Rectal smooth muscle tissue (tissue), 1 donor: ENCODE results near the gene RRH.

Experiments used
- H3K27ac ChIP-seq: one replicate; pipeline ENCODE4 v1.7.0; 2013; ENCODE audit warnings: low read depth, low read length, inconsistent platforms
- H3K27me3 ChIP-seq: one replicate; pipeline ENCODE4 v1.7.0; 2013; ENCODE audit warnings: low read length; ENCODE audit not compliant: control insufficient read depth, insufficient read depth
- H3K36me3 ChIP-seq: one replicate; pipeline ENCODE4 v1.7.0; 2013; ENCODE audit warnings: low read length; ENCODE audit not compliant: control insufficient read depth, insufficient read depth
- H3K4me1 ChIP-seq: one replicate; pipeline ENCODE4 v1.7.0; 2013; ENCODE audit warnings: low read length; ENCODE audit not compliant: control insufficient read depth, insufficient read depth
- H3K4me3 ChIP-seq: one replicate; pipeline ENCODE4 v1.7.0; 2013; ENCODE audit warnings: low read length
- H3K9ac ChIP-seq: one replicate; pipeline ENCODE4 v1.7.0; 2013; ENCODE audit warnings: low read length

RRH gene

GRCh38 chr4:109815151-109816081 lies 12.4 kb upstream of the RRH start, which contains the start of gene GAR1:
GAR1 (plus strand) TSS chr4:109815762; CDS start chr4:109816165, 403 bp downstream.
- H3K9ac ChIP-seq = peak within 1 kb of the TSS; percentile 91
- H3K4me1 ChIP-seq = peaks cover 5% of the 10 kb centered on the region
- H3K27me3 ChIP-seq = no peaks in the 10 kb centered on the region
- H3K4me3 ChIP-seq = peak within 1 kb of the TSS; percentile 96
- no peaks in the 10 kb centered on the region for H3K36me3 ChIP-seq
- peak within 1 kb of the TSS; percentile 87 for H3K27ac ChIP-seq

GRCh38 chr4:109816082-109816442 lies 11.7 kb upstream of the RRH start:
- H3K4me3 ChIP-seq = peak overlapping the region; percentile 96
- peaks cover 5% of the 10 kb centered on the region for H3K4me1 ChIP-seq
- H3K27me3 ChIP-seq = no peaks in the 10 kb centered on the region
- peaks cover 5% of the 10 kb centered on the region for H3K36me3 ChIP-seq
- peak overlapping the region; percentile 91 for H3K9ac ChIP-seq
- H3K27ac ChIP-seq = peak overlapping the region; percentile 87

GRCh38 chr4:109816894-109817293 lies 10.9 kb upstream of the RRH start:
- peaks cover 5% of the 10 kb centered on the region for H3K36me3 ChIP-seq
- peaks cover 5% of the 10 kb centered on the region for H3K4me1 ChIP-seq
- no peak overlapping the region for H3K27ac ChIP-seq
- no peak overlapping the region for H3K4me3 ChIP-seq
- H3K27me3 ChIP-seq = no peaks in the 10 kb centered on the region
- H3K9ac ChIP-seq = no peak overlapping the region

GRCh38 chr4:109818268-109818667 lies 9.5 kb upstream of the RRH start:
- peaks cover 11% of the 10 kb centered on the region for H3K36me3 ChIP-seq
- H3K27ac ChIP-seq = no peak overlapping the region
- H3K9ac ChIP-seq = no peak overlapping the region
- H3K27me3 ChIP-seq = no peaks in the 10 kb centered on the region
- no peak overlapping the region for H3K4me3 ChIP-seq
- H3K4me1 ChIP-seq = peaks cover 5% of the 10 kb centered on the region

GRCh38 chr4:109820563-109820962 lies 7.2 kb upstream of the RRH start:
- Histone ChIP-seq H3K9ac (no peak overlapping the region), H3K27ac (no peak overlapping the region), H3K27me3 (no peaks in the 10 kb centered on the region), H3K4me3 (no peak overlapping the region), H3K4me1 (peaks cover 5% of the 10 kb centered on the region), H3K36me3 (peaks cover 13% of the 10 kb centered on the region)

- Histone ChIP-seq H3K27me3 (no peaks in the 10 kb centered on the region), H3K4me1 (peaks cover 5% of the 10 kb centered on the region), H3K27ac (no peak overlapping the region), H3K9ac (no peak overlapping the region), H3K36me3 (peaks cover 13% of the 10 kb centered on the region), H3K4me3 (no peak overlapping the region)
Observed at GRCh38 chr4:109821185-109821584, 6.6 kb upstream of the RRH start.

- peaks cover 8% of the 10 kb centered on the region for H3K36me3 ChIP-seq
- H3K9ac ChIP-seq = no peak overlapping the region
- no peaks in the 10 kb centered on the region for H3K27me3 ChIP-seq
- no peak overlapping the region for H3K4me3 ChIP-seq
- H3K4me1 ChIP-seq = no peaks in the 10 kb centered on the region
- H3K27ac ChIP-seq = no peak overlapping the region
Observed at GRCh38 chr4:109826719-109827118, 1.1 kb upstream of the RRH start.

- Histone ChIP-seq H3K9ac (no peak overlapping the region), H3K4me1 (no peaks in the 10 kb centered on the region), H3K27ac (no peak overlapping the region), H3K36me3 (no peaks in the 10 kb centered on the region), H3K27me3 (no peaks in the 10 kb centered on the region), H3K4me3 (no peak overlapping the region)
Observed at GRCh38 chr4:109833756-109834155, 6.0 kb downstream of the RRH start.

- no peak overlapping the region for H3K4me3 ChIP-seq
Observed at GRCh38 chr4:109836985-109837384, 9.2 kb downstream of the RRH start.

GRCh38 chr4:109846395-109847098 lies 18.8 kb downstream of the RRH start:
- Histone ChIP-seq H3K27ac (no peak overlapping the region), H3K4me3 (no peak overlapping the region), H3K9ac (no peak overlapping the region)

More at GRCh38 chr4:109836985-109837384, 9.2 kb downstream of the RRH start:
- Histone ChIP-seq H3K27ac (no peak overlapping the region), H3K36me3 (no peaks in the 10 kb centered on the region), H3K4me1 (no peaks in the 10 kb centered on the region), H3K9ac (no peak overlapping the region), H3K27me3 (no peaks in the 10 kb centered on the region)

GRCh38 chr4:109847896-109848442 lies 20.2 kb downstream of the RRH start, which contains the start of gene LRIT3:
LRIT3 (plus strand) TSS chr4:109848107; CDS start chr4:109848202, 95 bp downstream.
- Histone ChIP-seq H3K36me3 (no peaks in the 10 kb centered on the region), H3K27ac (no peak within 1 kb of the TSS), H3K9ac (no peak within 1 kb of the TSS), H3K4me1 (no peaks in the 10 kb centered on the region), H3K27me3 (no peaks in the 10 kb centered on the region), H3K4me3 (no peak within 1 kb of the TSS)

More at GRCh38 chr4:109846395-109847098, 18.8 kb downstream of the RRH start:
- Histone ChIP-seq H3K27me3 (no peaks in the 10 kb centered on the region), H3K4me1 (no peaks in the 10 kb centered on the region), H3K36me3 (no peaks in the 10 kb centered on the region)

GRCh38 chr4:109848501-109848900 lies 20.7 kb downstream of the RRH start:
- H3K27ac ChIP-seq = no peak overlapping the region

More at GRCh38 chr4:109848501-109848900, 20.7 kb downstream of the RRH start:
- Histone ChIP-seq H3K36me3 (no peaks in the 10 kb centered on the region), H3K4me3 (no peak overlapping the region), H3K9ac (no peak overlapping the region), H3K4me1 (no peaks in the 10 kb centered on the region), H3K27me3 (no peaks in the 10 kb centered on the region)
